MM.1S (cell line): ENCODE data around the gene JAG1.

Experiments used
- DNase-seq: peaks from one replicate; pipeline ENCODE4 v3.0.0-alpha.2; 2015
- H2AFZ ChIP-seq: fragments of 300-600 bp; sonication (generic); 2 replicates; pipeline ENCODE4 v1.6.0; 2016; ENCODE audit warnings: antibody characterized with exemption, low read length
- H3F3A ChIP-seq: fragments of 300-600 bp; sonication (generic); 2 replicates; pipeline ENCODE4 v1.6.1; 2016; ENCODE audit warnings: mild to moderate bottlenecking, antibody characterized with exemption, low read length, moderate library complexity, mixed read lengths; ENCODE audit not compliant: insufficient read depth
- H3K27ac ChIP-seq: fragments of 300-600 bp; sonication (generic); 2 replicates; pipeline ENCODE4 v1.5.1; 2016; ENCODE audit warnings: mild to moderate bottlenecking, low read length
- H3K27me3 ChIP-seq: fragments of 300-600 bp; sonication (generic); replicated peaks from 2 replicates; pipeline ENCODE4 v1.6.0; 2016; ENCODE audit warnings: low read length; ENCODE audit not compliant: insufficient read depth
- H3K36me3 ChIP-seq: fragments of 300-600 bp; sonication (generic); replicated peaks from 2 replicates; pipeline ENCODE4 v1.6.1; 2016; ENCODE audit warnings: mild to moderate bottlenecking, low read length, mixed read lengths; ENCODE audit not compliant: insufficient read depth
- H3K4me1 ChIP-seq: fragments of 300-600 bp; sonication (generic); 2 replicates; pipeline ENCODE4 v1.6.1; 2016; ENCODE audit warnings: low read length, mixed read lengths
- H3K4me2 ChIP-seq: fragments of 300-600 bp; sonication (generic); 2 replicates; pipeline ENCODE4 v1.6.0; 2016; ENCODE audit warnings: low read depth, low read length
- H3K4me3 ChIP-seq: fragments of 300-600 bp; sonication (generic); 2 replicates; pipeline ENCODE4 v1.5.1; 2016; ENCODE audit warnings: low read length, mixed read lengths
- H3K79me2 ChIP-seq: fragments of 300-600 bp; sonication (generic); 2 replicates; pipeline ENCODE4 v1.6.1; 2016; ENCODE audit warnings: mixed run types, low read length, mixed read lengths
- H3K9ac ChIP-seq: fragments of 300-600 bp; sonication (generic); 2 replicates; pipeline ENCODE4 v1.6.1; 2016; ENCODE audit warnings: low read length, mixed read lengths
- H3K9me2 ChIP-seq: fragments of 300-600 bp; sonication (generic); replicated peaks from 2 replicates; pipeline ENCODE4 v1.6.1; 2016; ENCODE audit warnings: mild to moderate bottlenecking, low read length, mixed read lengths; ENCODE audit not compliant: insufficient read depth
- H3K9me3 ChIP-seq: fragments of 300-600 bp; sonication (generic); replicated peaks from 2 replicates; pipeline ENCODE4 v1.6.1; 2016; ENCODE audit warnings: mild to moderate bottlenecking, low read length, mixed read lengths; ENCODE audit not compliant: insufficient read depth
- H4K20me1 ChIP-seq: fragments of 300-600 bp; sonication (generic); 2 replicates; pipeline ENCODE4 v1.6.1; 2016; ENCODE audit warnings: mild to moderate bottlenecking, low read length, moderate library complexity, mixed read lengths; ENCODE audit not compliant: insufficient read depth
- EZH2 ChIP-seq: fragments of 300-600 bp; sonication (generic); optimal IDR thresholded peaks from 2 replicates; pipeline ENCODE3; 2017; ENCODE audit warnings: low read depth, mild to moderate bottlenecking, antibody characterized with exemption, low read length, mixed read lengths
- EZH2phosphoT487 ChIP-seq: fragments of 300-600 bp; sonication (generic); IDR thresholded peaks from 2 replicates; pipeline ENCODE4 v1.6.1; 2018; ENCODE audit warnings: antibody characterized with exemption, low read length
- TF ChIP-seq, protein P1 (sequence below): fragments of 300-600 bp; sonication (generic); IDR thresholded peaks from 2 replicates; pipeline ENCODE4 v1.5.1; 2016; ENCODE audit warnings: antibody characterized with exemption, low read length, mixed read lengths

The JAG1 gene

DNA sequence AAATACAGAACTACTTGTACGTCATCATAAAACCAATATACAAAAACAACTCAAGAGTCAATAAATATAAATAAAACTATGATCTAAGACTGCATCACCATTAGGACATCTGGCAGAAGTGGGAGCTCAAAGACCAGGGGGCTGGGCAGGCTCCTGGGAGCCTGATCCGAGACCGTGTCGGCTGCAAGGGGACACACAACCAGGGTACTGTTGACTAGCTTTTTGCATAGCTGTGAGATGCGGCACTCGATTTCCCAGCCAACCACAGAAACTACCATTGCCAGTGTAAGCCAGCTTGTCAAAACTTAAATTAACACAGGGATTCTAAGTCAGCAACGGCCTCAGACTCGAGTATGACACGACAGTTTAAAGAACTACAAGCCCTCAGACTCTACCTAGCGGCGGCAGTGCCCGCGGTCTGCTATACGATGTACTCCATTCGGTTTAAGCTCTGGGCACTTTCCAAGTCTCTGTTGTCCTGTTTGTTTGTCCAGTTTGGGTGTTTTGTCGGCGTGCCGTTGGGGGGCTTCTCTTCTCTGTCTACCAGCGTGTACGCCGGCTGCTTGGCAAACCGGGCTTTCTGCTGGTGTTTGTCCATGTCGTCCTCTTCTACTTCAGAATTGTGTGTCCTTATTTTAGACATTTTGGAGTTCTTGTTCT is 34.6 kb downstream of the JAG1 start:
- H3F3A ChIP-seq = no peaks in the 10 kb centered on the region
- H3K4me3 ChIP-seq = no peak overlapping the region
- H3K4me1 ChIP-seq = no peaks in the 10 kb centered on the region
- no peak overlapping the region for H3K9ac ChIP-seq
- no peak overlapping the region for H2AFZ ChIP-seq
- no peak overlapping the region for H3K4me2 ChIP-seq
- no peaks in the 10 kb centered on the region for H3K36me3 ChIP-seq
- no peaks in the 10 kb centered on the region for H3K79me2 ChIP-seq
- no peaks in the 10 kb centered on the region for H3K27me3 ChIP-seq
- TF ChIP-seq EZH2 (no peak), EZH2phosphoT487 (no peak)
- TF ChIP-seq, protein P1, sequence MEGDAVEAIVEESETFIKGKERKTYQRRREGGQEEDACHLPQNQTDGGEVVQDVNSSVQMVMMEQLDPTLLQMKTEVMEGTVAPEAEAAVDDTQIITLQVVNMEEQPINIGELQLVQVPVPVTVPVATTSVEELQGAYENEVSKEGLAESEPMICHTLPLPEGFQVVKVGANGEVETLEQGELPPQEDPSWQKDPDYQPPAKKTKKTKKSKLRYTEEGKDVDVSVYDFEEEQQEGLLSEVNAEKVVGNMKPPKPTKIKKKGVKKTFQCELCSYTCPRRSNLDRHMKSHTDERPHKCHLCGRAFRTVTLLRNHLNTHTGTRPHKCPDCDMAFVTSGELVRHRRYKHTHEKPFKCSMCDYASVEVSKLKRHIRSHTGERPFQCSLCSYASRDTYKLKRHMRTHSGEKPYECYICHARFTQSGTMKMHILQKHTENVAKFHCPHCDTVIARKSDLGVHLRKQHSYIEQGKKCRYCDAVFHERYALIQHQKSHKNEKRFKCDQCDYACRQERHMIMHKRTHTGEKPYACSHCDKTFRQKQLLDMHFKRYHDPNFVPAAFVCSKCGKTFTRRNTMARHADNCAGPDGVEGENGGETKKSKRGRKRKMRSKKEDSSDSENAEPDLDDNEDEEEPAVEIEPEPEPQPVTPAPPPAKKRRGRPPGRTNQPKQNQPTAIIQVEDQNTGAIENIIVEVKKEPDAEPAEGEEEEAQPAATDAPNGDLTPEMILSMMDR = no peak
- H3K27ac ChIP-seq = no peak overlapping the region
- DNase-seq = no peak
- no peaks in the 10 kb centered on the region for H3K9me2 ChIP-seq
- no peaks in the 10 kb centered on the region for H3K9me3 ChIP-seq
- H4K20me1 ChIP-seq = no peaks in the 10 kb centered on the region

DNA sequence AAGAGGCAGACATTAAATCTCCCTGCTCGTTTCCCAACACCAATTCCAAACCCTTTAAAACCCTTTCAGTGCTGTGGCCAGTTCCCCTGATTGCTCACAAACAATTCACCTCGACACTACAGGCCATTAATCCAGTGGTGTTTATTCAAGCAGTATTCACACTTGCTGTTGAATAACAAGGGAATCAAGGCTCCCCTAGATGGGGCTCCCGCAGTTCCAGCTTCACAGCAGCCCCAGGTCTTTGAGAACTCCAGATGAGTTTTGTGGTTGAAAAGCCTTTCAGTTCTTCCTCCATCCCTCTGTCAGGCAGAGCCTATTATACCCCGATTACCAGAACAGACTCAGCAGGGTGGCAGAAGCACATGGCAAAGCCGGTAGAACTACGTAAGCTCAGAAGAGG is 36.2 kb downstream of the JAG1 start:
- no peaks in the 10 kb centered on the region for H3K36me3 ChIP-seq
- H3K4me3 ChIP-seq = no peak overlapping the region
- H3K79me2 ChIP-seq = no peaks in the 10 kb centered on the region
- no peaks in the 10 kb centered on the region for H3K9me2 ChIP-seq
- no peaks in the 10 kb centered on the region for H3K9me3 ChIP-seq
- no peak overlapping the region for H2AFZ ChIP-seq
- H3F3A ChIP-seq = no peaks in the 10 kb centered on the region
- H3K27ac ChIP-seq = no peak overlapping the region
- TF ChIP-seq EZH2phosphoT487 (no peak), EZH2 (no peak)
- TF ChIP-seq, protein P1 = no peak
- H4K20me1 ChIP-seq = no peaks in the 10 kb centered on the region
- no peak for DNase-seq
- no peak overlapping the region for H3K4me2 ChIP-seq
- H3K27me3 ChIP-seq = no peaks in the 10 kb centered on the region
- H3K4me1 ChIP-seq = no peaks in the 10 kb centered on the region
- no peak overlapping the region for H3K9ac ChIP-seq

DNA sequence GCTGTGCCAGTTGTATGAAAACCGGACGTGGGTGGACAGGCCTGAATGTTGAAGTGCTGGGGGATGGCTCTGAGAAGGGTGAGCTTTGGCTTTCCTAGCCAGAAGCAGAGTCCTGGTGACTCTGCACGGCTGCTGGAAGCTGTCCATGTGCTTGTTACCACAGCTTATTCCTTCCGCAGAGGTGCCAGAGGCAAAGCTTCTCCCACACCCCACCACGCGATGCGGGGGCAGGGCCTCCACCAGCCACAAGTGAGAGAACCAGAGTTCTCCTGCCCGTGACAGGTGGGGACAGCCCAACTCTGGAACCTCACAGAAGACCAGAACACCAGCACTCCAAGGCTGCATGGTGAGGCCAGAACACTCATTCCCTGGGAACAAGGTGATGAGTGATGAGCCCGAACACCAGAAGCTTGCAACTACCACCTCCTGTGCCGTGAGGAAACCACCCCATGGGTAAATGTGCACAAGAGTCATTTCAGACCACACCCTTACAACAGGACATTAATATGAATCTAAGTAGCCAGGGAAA is 36.7 kb downstream of the JAG1 start:
- Histone ChIP-seq H3K27me3 (no peaks in the 10 kb centered on the region), H3F3A (no peaks in the 10 kb centered on the region), H3K36me3 (no peaks in the 10 kb centered on the region), H3K9me3 (no peaks in the 10 kb centered on the region), H3K9me2 (no peaks in the 10 kb centered on the region), H4K20me1 (no peaks in the 10 kb centered on the region), H3K4me3 (no peak overlapping the region), H3K4me1 (no peaks in the 10 kb centered on the region), H3K9ac (no peak overlapping the region), H2AFZ (no peak overlapping the region), H3K4me2 (no peak overlapping the region), H3K79me2 (no peaks in the 10 kb centered on the region), H3K27ac (no peak overlapping the region)
- TF ChIP-seq EZH2 (no peak), EZH2phosphoT487 (no peak)
- TF ChIP-seq, protein P1 = no peak
- no peak for DNase-seq
